Measurements from ENCODE around the gene EFCAB13. TPM values are rescaled to one million over a fixed set of nuclear protein-coding genes. Genes with fewer than 3 reads are reported as not detected.

Gene EFCAB13
- total RNA-seq, 1 experiment from 2014 or later: not detected

- ChIA-PET POLR2A (ENCODE audit: low non-redundant PET) (no interaction called here), CTCF (no interaction called here)
- Histone ChIP-seq H3K36me3 (ENCODE audit: insufficient read depth, low read length, poor library complexity, severe bottlenecking) (no peaks in the 10 kb centered on the region), H3K27me3 (replicated peaks; ENCODE audit: insufficient read depth, low read depth, low read length, poor library complexity) (no peaks in the 10 kb centered on the region), H3K9me3 (ENCODE audit: low read depth, low read length, poor library complexity, severe bottlenecking) (no peaks in the 10 kb centered on the region), H3K4me3 (ENCODE audit: low read depth, low read length, poor library complexity, severe bottlenecking) (no peak overlapping the region), H3K4me1 (ENCODE audit: insufficient read depth, low read length, poor library complexity, severe bottlenecking) (no peaks in the 10 kb centered on the region), H3K27ac (ENCODE audit: low read depth, low read length, poor library complexity, severe bottlenecking) (no peak overlapping the region)
- no peak for DNase-seq (ENCODE audit: low spot score)
- TF ChIP-seq, protein P1, sequence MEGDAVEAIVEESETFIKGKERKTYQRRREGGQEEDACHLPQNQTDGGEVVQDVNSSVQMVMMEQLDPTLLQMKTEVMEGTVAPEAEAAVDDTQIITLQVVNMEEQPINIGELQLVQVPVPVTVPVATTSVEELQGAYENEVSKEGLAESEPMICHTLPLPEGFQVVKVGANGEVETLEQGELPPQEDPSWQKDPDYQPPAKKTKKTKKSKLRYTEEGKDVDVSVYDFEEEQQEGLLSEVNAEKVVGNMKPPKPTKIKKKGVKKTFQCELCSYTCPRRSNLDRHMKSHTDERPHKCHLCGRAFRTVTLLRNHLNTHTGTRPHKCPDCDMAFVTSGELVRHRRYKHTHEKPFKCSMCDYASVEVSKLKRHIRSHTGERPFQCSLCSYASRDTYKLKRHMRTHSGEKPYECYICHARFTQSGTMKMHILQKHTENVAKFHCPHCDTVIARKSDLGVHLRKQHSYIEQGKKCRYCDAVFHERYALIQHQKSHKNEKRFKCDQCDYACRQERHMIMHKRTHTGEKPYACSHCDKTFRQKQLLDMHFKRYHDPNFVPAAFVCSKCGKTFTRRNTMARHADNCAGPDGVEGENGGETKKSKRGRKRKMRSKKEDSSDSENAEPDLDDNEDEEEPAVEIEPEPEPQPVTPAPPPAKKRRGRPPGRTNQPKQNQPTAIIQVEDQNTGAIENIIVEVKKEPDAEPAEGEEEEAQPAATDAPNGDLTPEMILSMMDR (conservative IDR thresholded peaks at IDR 0.05; ENCODE audit: low read depth, low read length): no peak
- no peak for TF ChIP-seq EZH2 (IDR thresholded peaks at IDR 0.05; ENCODE audit: borderline replicate concordance, low read depth, low read length, poor library complexity, severe bottlenecking)
- BruUV-seq (replicated peaks): no TSS peak
- intact Hi-C loops (cut with micrococcal nuclease; ENCODE audit: unreplicated experiment): no loop called here
Observed at GRCh38 chr17:47291242-47291873, 32.4 kb upstream of the EFCAB13 start.

GRCh38 chr17:47292206-47292605 lies 31.5 kb upstream of the EFCAB13 start:
- no peak for TF ChIP-seq EZH2 (IDR thresholded peaks at IDR 0.05; ENCODE audit: borderline replicate concordance, low read depth, low read length, poor library complexity, severe bottlenecking)
- TF ChIP-seq, protein P1 (conservative IDR thresholded peaks at IDR 0.05; ENCODE audit: low read depth, low read length): no peak
- Histone ChIP-seq H3K9me3 (ENCODE audit: low read depth, low read length, poor library complexity, severe bottlenecking) (no peaks in the 10 kb centered on the region), H3K27ac (ENCODE audit: low read depth, low read length, poor library complexity, severe bottlenecking) (no peak overlapping the region), H3K4me3 (ENCODE audit: low read depth, low read length, poor library complexity, severe bottlenecking) (no peak overlapping the region), H3K27me3 (replicated peaks; ENCODE audit: insufficient read depth, low read depth, low read length, poor library complexity) (no peaks in the 10 kb centered on the region), H3K36me3 (ENCODE audit: insufficient read depth, low read length, poor library complexity, severe bottlenecking) (no peaks in the 10 kb centered on the region), H3K4me1 (ENCODE audit: insufficient read depth, low read length, poor library complexity, severe bottlenecking) (no peaks in the 10 kb centered on the region)
- ChIA-PET POLR2A (ENCODE audit: low non-redundant PET) (no interaction called here), CTCF (no interaction called here)
- intact Hi-C loops (cut with micrococcal nuclease; ENCODE audit: unreplicated experiment): no loop called here
- DNase-seq (ENCODE audit: low spot score): no peak
- BruUV-seq (replicated peaks): no TSS peak

- TF ChIP-seq, protein P1 (conservative IDR thresholded peaks at IDR 0.05; ENCODE audit: low read depth, low read length): no peak
- no peak for TF ChIP-seq EZH2 (IDR thresholded peaks at IDR 0.05; ENCODE audit: borderline replicate concordance, low read depth, low read length, poor library complexity, severe bottlenecking)
- Histone ChIP-seq H3K4me3 (ENCODE audit: low read depth, low read length, poor library complexity, severe bottlenecking) (no peak overlapping the region), H3K27ac (ENCODE audit: low read depth, low read length, poor library complexity, severe bottlenecking) (no peak overlapping the region), H3K9me3 (ENCODE audit: low read depth, low read length, poor library complexity, severe bottlenecking) (no peaks in the 10 kb centered on the region), H3K36me3 (ENCODE audit: insufficient read depth, low read length, poor library complexity, severe bottlenecking) (no peaks in the 10 kb centered on the region), H3K27me3 (replicated peaks; ENCODE audit: insufficient read depth, low read depth, low read length, poor library complexity) (no peaks in the 10 kb centered on the region), H3K4me1 (ENCODE audit: insufficient read depth, low read length, poor library complexity, severe bottlenecking) (no peaks in the 10 kb centered on the region)
- no peak for DNase-seq (ENCODE audit: low spot score)
- POLR2A ChIA-PET (ENCODE audit: low non-redundant PET): no interaction called here
- BruUV-seq (replicated peaks): no TSS peak
- intact Hi-C loops (cut with micrococcal nuclease; ENCODE audit: unreplicated experiment): no loop called here
- CTCF ChIA-PET: no interaction called here
Observed at GRCh38 chr17:47295037-47295873, 28.5 kb upstream of the EFCAB13 start.
